Stimulated activated CD4-positive, alpha-beta T cell treated with anti-CD3 and anti-CD28 coated beads, Interleukin-2, amount 100 ng/mL, for 4 hours (primary cell): ENCODE data around the gene MAEA.
A peak's percentile ranks its signal among the peaks of the same experiment; 100 is the strongest.

ENCODE experiments used
- DNase-seq: peaks from one replicate; pipeline ENCODE4 v3.0.0-alpha.2; 2020; ENCODE audit warnings: low read depth

The MAEA gene

DNA sequence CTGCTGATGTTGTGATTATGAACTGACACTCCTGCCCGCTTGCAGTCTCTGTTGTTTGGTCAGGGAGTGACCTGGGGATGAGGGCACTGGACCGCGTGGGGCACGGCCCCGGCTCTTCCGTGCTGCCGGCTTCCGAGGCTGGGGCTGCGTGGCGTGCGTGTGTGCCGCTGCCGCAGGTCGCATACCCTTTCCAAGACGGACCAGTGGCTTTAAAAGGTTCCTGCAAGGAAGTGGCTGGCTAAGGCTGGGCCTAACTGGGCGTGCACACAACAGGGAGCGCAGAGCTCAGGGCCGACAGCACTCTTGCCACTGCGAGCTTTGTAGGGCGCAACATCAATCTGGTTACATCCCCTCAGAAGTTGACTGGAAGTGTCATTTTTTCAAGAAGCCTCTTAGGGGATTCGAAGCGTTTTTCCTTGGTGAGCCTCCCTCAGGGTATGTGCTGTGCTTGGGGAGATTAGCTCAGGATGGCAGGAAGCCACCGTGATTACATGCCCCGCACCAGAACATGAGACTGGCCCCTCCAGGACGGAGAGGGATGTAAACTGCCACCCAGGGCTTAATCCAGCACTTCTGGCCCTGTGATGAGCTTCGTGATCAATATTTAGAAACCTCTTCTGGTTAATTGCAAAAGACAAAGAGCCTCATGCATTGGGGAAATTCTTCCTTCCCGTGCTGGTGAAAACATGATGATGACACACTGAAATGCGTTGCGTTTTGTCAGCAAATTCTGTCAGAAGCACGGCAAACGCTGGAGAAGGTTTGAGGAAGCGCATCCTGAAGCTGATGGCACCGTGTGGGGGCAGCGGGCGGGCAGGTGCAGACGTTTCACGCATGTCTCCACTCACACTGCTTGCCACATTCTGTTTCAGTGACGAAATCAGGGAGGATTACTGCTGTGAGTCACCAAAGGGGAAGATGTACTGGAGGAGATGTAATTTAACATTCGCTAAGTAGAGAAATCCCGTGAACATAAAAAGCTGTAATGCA is 11.1 kb downstream of the MAEA start:
- DNase-seq = no peak

DNA sequence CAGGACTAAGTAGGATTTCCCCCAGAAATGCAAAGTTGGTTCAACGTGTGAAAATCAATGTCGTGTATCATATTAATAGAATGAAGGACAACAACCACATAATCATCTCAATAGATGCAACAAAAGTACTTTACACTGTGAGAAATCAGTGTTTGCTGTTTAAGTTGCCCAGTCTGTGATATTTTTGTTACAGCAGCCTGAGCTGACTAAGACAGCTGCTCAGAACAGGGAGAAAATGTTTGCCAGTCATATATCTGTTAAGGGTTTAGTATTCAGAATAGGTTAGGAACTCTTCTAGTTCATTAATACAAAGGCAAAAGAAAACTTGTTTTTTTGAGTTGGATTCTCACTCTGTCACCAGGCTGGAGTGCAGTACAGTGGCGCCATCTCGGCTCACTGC is 12.5 kb downstream of the MAEA start:
- no peak for DNase-seq

- DNase-seq = no peak
Observed at GRCh38 chr4:1305261-1305711, 15.6 kb downstream of the MAEA start.

DNA sequence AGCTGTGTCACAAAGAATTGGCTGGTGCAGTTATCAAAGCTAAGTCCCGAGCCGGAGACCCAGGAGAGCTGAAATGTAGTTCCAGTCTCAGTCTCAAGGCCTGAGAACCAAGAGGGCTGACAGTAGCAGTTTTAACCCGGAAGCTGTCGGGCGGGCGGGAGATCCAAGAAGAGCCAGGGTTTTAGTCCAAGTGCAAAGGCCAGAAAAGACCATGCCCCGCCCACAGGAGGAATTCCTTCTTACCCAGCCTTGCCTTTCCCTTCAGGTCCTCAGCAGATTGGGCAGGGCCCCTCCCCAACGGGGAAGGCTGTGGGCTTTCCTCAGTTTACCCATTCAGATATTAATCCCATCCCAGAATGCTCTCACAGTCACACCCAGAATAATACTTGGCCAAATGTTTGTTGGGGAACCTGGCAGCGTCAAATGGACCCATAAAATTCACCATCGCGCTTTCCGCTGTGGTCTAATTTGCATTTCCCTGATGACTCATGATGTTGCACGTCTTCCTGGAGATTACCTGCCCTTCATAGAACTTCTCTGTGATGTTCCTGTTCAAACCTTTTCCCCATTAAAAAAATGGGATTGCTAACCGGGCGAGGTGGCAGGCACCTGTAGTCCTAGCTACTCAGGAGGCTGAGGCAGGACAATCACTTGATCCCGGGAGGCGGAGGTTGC is 16.2 kb downstream of the MAEA start:
- DNase-seq = peak; percentile 30

DNA sequence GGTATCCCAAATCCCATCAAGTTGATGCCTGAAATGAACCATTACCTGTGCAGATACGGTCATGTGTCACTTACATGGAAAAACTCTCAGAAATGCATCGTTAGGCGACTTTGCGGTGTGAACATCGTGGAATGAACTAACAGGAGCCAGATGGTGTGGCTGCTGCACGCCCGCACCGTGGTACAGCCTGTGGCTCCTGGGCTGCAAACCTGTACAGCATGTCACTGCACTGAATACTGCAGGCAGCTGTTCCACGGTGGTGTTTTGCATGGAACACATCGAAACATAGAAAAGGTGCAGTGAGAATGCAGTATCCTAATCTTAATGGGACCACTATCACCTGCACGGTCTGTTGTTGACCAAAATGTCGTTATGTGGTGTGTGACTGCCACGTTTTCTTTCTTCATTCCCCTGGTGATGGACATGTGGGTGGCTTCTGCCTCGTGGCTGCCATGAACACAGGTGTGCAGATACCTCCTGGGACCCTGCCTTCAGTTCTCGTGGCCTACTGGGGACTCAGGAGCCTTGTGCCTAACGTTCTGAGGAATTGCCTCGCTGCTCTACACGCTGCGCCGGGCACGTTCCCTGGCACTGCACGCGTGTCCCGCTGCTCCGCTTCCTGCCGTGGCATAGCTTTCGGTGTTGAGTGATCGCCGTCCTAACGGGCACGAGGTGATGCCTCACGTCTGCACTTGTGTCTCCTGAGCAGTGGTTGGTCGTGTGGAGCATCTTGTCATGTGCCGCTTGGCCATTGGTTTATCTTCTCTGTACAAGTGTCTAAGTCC is 18.5 kb downstream of the MAEA start:
- DNase-seq = no peak

- peak; percentile 17 for DNase-seq
Observed at GRCh38 chr4:1309261-1310010, 19.7 kb downstream of the MAEA start.

- DNase-seq = no peak
Observed at GRCh38 chr4:1310031-1310795, 20.5 kb downstream of the MAEA start.

DNA sequence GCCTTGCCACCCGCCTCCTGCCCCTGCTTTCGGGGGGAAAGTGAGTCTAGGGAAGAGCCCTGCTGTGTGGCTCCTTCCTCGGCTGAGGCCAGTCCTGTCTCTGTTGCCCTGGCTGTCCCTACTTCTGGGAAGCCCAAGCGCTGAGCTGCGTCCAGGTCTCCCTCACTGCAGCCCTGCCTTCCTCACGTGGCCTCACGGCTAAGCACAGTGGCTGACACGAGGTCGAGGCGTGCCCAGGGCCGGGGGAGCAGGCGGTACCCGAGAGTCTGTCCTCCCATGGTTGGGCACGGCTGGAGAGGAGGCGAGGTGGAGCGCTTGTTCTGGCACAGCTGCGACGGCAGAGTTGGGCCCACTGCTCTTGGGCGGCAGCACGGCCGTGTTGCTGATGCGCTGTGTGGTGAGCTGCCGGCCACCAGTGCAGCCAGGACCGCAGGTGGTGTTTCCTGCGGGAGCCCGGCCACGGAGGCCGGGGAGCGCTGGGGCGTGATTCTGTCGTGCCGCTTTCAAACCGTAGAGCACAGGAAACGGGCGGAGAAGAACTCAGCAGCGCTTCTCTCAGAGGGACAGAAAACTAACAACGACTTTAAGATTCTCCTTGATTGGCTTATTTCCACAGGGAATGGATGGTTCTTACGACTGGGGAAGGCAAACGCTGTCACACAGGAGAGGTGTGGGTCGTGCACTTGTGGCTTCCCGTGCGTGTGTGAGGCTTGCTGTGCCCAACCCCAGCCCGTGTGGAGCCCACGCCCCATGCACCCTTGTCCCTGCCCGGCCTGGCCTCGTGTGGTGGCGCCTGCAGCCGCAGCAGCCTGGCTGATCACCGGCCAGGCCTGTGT is 21.3 kb downstream of the MAEA start:
- no peak for DNase-seq

DNA sequence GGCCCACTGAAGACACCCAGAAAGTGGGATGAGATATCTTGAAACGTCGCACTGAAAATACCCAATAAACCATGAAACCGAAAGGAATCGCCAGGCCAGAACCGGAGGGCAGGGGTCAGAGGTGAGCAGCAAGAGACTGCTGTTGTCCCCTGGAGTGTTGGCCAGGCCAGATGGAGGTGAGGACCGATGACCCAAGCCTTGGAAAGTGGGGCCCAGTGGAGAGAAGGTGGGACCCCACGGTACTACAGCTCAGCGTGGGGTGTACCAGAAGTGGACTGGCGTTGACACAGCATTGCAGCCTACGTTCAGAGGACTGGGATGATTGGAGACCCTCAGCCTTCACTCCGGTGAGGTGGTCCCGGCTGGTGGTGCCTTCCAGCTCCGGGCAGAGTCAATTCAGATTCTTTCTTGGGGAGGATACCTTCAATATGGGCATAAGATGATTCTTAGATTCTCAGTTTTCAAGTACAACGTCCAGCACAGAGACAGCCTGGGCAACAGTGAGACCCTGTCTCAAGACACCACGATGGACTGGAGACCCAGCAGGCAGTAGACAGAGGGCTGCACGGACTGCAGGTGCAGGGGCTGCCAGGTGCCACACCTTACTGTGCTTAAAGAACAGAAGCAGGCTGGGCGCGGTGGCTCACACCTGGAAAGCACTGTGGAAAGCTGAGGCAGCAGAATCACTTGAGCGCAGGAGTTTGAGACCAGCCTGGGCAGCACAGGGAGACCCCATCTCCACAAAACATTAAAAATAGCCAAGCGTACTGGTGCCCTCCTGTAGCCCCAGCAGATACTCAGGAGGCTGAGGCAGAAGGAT is 23.3 kb downstream of the MAEA start:
- no peak for DNase-seq

GRCh38 chr4:1315306-1315705 is 25.6 kb downstream of the MAEA start:
- DNase-seq = no peak

GRCh38 chr4:1315836-1316536 is 26.3 kb downstream of the MAEA start:
- DNase-seq = no peak

GRCh38 chr4:1316537-1317168 is 27.0 kb downstream of the MAEA start:
- no peak for DNase-seq

GRCh38 chr4:1317177-1318045 is 27.7 kb downstream of the MAEA start:
- DNase-seq = no peak

DNA sequence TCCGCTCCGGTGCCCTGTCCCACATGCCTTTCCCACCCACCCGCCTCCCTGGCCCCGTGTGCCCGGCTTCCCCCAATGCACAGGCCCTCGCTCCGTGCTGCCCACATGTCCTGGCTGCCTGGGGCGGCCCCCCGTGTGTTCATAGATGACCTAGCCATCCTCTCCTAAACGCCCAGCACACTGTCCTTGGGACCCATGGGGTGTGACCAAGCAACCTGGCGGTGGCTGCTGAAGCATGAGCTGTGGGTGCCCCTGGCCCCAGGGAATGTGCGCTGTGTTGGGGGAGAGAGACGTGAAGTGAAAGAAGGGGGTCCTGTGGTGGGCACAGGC is 28.3 kb downstream of the MAEA start:
- no peak for DNase-seq

DNA sequence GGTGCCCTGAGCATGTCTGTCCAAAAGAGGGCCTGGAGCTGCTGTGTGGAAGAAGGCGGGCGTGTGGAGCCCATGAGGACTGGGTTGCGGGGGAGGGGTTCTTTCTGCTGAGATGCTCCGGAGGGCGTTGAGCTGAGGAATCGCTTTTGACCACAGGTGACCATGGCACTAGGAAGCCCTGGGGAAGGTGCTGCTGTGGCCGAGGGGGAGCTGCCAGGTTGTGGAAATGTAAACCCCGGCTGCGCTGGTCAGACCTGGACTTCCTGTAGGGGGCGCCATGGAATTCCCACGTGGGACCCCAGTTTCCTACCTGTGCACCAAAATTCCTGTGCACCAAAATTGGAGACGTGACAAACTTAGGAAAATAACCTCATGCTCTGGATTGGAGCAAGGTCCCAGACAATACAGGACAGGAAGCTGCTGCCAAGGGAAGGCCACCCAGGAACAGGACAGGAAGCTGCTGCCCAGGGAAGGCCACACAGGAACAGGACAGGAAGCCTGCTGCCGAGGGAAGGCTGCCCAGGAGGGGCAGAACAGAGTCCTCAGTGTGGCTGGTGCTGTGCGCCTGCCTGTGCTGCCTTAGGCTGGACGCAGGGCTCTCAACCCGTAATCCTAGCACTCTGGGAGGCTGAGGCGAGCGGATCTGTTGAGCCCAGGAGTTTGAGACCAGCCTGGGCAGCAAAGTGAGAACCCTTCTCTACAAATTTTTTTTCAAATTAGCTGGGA is 29.0 kb downstream of the MAEA start:
- no peak for DNase-seq

- no peak for DNase-seq
Observed at GRCh38 chr4:1321486-1321885, 31.8 kb downstream of the MAEA start.
